ENCODE data around the gene TAF4B.

DNA sequence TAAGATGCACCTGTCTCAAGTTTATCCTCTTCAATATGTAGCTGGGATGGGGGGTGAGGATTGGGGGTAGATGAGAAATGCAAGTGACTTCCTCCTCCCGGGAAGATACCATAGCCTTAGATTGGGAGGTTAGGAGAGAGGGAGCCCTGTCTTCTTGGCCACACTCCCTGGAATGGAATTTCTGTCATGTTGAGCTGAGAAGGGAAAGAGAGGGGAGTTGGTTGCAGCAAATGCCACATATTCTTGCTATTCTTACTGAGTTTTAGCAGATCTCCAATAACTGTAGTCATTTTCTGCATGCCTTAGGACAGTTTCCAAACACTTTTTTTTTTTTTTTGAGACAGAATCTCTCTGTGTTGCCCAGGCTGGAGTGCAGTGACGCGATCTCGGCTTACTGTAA, 35.9 kb downstream of the TAF4B start:
- no peak for TF ChIP-seq POLR2A (IDR thresholded peaks at IDR 0.05; ENCODE audit: low read length)
- TF ChIP-seq GATA1 (IDR thresholded peaks at IDR 0.05; ENCODE audit: low read depth, low read length): no peak
